ENCODE results near the gene GPR176. TPM values are rescaled to one million over a fixed set of nuclear protein-coding genes. Genes with fewer than 3 reads are reported as not detected.

The GPR176 gene
- total RNA-seq, 2 experiments from 2014 or later: 0.57 TPM; not detected in 1

DNA sequence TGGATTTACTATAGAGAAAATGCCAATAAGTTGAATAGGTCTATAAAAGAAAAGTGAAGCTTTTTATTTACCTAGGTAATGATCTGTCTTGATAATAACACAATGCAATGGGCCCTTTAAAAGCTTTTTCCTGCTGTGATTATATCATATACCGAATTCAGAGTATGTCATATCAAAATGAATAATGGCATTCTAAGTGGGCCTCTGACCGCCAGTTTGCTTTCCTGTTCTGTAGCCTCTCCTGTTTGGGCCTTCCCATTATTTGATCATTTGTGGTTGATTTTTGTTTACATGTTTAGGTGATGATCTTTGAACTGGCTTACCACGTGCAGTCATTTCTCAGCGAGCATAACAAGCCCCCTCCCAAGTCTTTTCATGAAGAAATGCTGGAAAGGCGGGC lies 28.8 kb upstream of the GPR176 start:
- H3K4me2 ChIP-seq (ENCODE audit: low read length): no peak overlapping the region
- DNase-seq (ENCODE audit: low spot score): no peak
- no peak for TF ChIP-seq EZH2phosphoT487 (IDR thresholded peaks at IDR 0.05; ENCODE audit: borderline replicate concordance, low read depth, low read length)
- TF ChIP-seq, protein P1, sequence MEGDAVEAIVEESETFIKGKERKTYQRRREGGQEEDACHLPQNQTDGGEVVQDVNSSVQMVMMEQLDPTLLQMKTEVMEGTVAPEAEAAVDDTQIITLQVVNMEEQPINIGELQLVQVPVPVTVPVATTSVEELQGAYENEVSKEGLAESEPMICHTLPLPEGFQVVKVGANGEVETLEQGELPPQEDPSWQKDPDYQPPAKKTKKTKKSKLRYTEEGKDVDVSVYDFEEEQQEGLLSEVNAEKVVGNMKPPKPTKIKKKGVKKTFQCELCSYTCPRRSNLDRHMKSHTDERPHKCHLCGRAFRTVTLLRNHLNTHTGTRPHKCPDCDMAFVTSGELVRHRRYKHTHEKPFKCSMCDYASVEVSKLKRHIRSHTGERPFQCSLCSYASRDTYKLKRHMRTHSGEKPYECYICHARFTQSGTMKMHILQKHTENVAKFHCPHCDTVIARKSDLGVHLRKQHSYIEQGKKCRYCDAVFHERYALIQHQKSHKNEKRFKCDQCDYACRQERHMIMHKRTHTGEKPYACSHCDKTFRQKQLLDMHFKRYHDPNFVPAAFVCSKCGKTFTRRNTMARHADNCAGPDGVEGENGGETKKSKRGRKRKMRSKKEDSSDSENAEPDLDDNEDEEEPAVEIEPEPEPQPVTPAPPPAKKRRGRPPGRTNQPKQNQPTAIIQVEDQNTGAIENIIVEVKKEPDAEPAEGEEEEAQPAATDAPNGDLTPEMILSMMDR (conservative IDR thresholded peaks at IDR 0.05; ENCODE audit: low read length): no peak
- no peaks in the 10 kb centered on the region for H3K36me3 ChIP-seq (ENCODE audit: insufficient read depth, low read length)
- no peaks in the 10 kb centered on the region for H3K9me3 ChIP-seq (ENCODE audit: low read length)
- ChIA-PET CTCF (ENCODE audit: unreplicated experiment) (no interaction called here), POLR2A (interaction anchor here (0.6 to 1.0 kb wide), 2 partner anchors 26 to 82 kb away, joined by 3 read pairs; no protein-coding TSS in a partner anchor)
- intact Hi-C loops (cut with micrococcal nuclease; ENCODE audit: unreplicated experiment): no loop called here
- no peak overlapping the region for H3K4me3 ChIP-seq (ENCODE audit: low read depth, low read length, poor library complexity, severe bottlenecking)
- no peaks in the 10 kb centered on the region for H3K79me2 ChIP-seq (ENCODE audit: insufficient read depth, low read depth, low read length)
- H4K20me1 ChIP-seq (ENCODE audit: insufficient read depth, low read length): no peaks in the 10 kb centered on the region
- no peak overlapping the region for H2AFZ ChIP-seq (ENCODE audit: low read length)
- H3K4me1 ChIP-seq (ENCODE audit: insufficient read depth, low read length, poor library complexity, severe bottlenecking): no peaks in the 10 kb centered on the region
- BruUV-seq (replicated peaks): no TSS peak
- H3K9me2 ChIP-seq (ENCODE audit: insufficient read depth, low read length): no peaks in the 10 kb centered on the region
- no peak overlapping the region for H3K27ac ChIP-seq (ENCODE audit: low read depth, low read length, poor library complexity, severe bottlenecking)

DNA sequence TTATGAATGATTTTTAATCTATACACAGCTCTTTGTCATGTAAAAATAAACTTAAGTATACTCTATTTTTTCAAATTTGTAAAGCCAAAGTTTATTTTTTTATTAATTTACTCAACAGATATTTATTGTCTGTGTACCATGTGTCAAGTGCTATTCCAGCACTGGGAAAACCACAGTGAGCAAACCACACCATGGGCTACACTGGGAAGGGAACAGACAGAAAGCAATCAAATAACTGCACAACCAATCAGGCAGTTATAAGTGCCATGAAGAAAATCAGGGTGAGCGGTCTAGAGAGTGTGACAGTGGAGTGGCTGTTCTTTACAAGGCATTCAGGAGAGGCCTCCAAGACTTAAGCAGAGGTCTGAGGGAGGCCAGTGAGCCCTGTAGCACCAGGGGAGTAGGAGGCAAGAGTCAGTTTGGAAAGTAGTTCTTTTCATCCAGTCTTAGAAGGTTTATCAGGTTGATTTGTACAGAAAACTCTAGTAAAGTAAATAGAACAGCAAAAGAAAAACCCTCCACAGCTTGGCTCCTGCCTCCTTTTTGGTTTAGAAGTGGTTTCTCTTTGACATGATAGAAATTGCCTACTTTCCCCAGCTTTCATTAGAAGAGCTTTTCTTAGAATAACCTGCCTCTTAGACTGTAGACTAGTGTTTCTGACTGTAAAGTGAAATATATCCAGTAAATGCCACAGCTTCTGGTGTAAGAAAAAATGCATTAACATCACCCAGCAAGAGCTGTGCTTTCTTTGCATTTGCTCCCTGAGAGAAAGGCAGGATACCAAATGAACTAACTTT lies 27.5 kb upstream of the GPR176 start:
- no peak for TF ChIP-seq EZH2phosphoT487 (IDR thresholded peaks at IDR 0.05; ENCODE audit: borderline replicate concordance, low read depth, low read length)
- TF ChIP-seq, protein P1 (conservative IDR thresholded peaks at IDR 0.05; ENCODE audit: low read length): no peak
- H3K9me2 ChIP-seq (ENCODE audit: insufficient read depth, low read length): no peaks in the 10 kb centered on the region
- intact Hi-C loops (cut with micrococcal nuclease; ENCODE audit: unreplicated experiment): no loop called here
- no peaks in the 10 kb centered on the region for H3K79me2 ChIP-seq (ENCODE audit: insufficient read depth, low read depth, low read length)
- H3K9me3 ChIP-seq (ENCODE audit: low read length): no peaks in the 10 kb centered on the region
- H3K4me3 ChIP-seq (ENCODE audit: low read depth, low read length, poor library complexity, severe bottlenecking): no peak overlapping the region
- no peak overlapping the region for H3K27ac ChIP-seq (ENCODE audit: low read depth, low read length, poor library complexity, severe bottlenecking)
- DNase-seq (ENCODE audit: low spot score): no peak
- CTCF ChIA-PET (ENCODE audit: unreplicated experiment): interaction anchor here (1.0 kb wide), 1 partner anchor 19 kb away, joined by 3 read pairs; no protein-coding TSS in a partner anchor
- no peaks in the 10 kb centered on the region for H3K4me1 ChIP-seq (ENCODE audit: insufficient read depth, low read length, poor library complexity, severe bottlenecking)
- POLR2A ChIA-PET: interaction anchor here (0.5 to 0.8 kb wide), 3 partner anchors 17 to 83 kb away, joined by 3 read pairs; no protein-coding TSS in a partner anchor
- H3K4me2 ChIP-seq (ENCODE audit: low read length): no peak overlapping the region
- BruUV-seq (replicated peaks): no TSS peak
- no peak overlapping the region for H2AFZ ChIP-seq (ENCODE audit: low read length)
- no peaks in the 10 kb centered on the region for H3K36me3 ChIP-seq (ENCODE audit: insufficient read depth, low read length)
- no peaks in the 10 kb centered on the region for H4K20me1 ChIP-seq (ENCODE audit: insufficient read depth, low read length)

DNA sequence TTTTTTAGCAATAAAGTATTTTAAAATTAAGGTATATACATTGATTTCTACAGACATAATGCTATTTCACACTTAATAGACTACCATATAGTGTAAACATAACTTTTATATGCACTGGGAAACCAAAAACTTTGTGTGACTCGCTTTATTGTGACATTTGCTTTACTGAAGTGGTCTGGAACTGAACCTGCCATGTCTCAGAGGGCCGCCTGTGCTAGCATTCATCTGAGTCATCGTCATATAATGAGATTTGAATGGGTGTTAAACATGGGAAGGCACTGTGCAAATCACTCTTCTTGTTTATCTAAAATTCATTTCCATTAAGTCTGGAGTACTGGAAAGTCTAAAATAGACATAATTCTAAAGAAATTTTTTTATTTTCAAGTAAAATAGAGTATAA lies 26.8 kb upstream of the GPR176 start:
- H3K9me2 ChIP-seq (ENCODE audit: insufficient read depth, low read length): no peaks in the 10 kb centered on the region
- no peaks in the 10 kb centered on the region for H3K36me3 ChIP-seq (ENCODE audit: insufficient read depth, low read length)
- H3K4me3 ChIP-seq (ENCODE audit: low read depth, low read length, poor library complexity, severe bottlenecking): no peak overlapping the region
- TF ChIP-seq, protein P1 (conservative IDR thresholded peaks at IDR 0.05; ENCODE audit: low read length): no peak
- no peak for TF ChIP-seq EZH2phosphoT487 (IDR thresholded peaks at IDR 0.05; ENCODE audit: borderline replicate concordance, low read depth, low read length)
- H4K20me1 ChIP-seq (ENCODE audit: insufficient read depth, low read length): no peaks in the 10 kb centered on the region
- H3K9me3 ChIP-seq (ENCODE audit: low read length): no peaks in the 10 kb centered on the region
- H2AFZ ChIP-seq (ENCODE audit: low read length): no peak overlapping the region
- no peak overlapping the region for H3K27ac ChIP-seq (ENCODE audit: low read depth, low read length, poor library complexity, severe bottlenecking)
- POLR2A ChIA-PET: interaction anchor here (0.8 kb wide), 1 partner anchor 17 kb away, joined by 3 read pairs; no protein-coding TSS in a partner anchor
- intact Hi-C loops (cut with micrococcal nuclease; ENCODE audit: unreplicated experiment): no loop called here
- DNase-seq (ENCODE audit: low spot score): no peak
- H3K79me2 ChIP-seq (ENCODE audit: insufficient read depth, low read depth, low read length): no peaks in the 10 kb centered on the region
- BruUV-seq (replicated peaks): no TSS peak
- no peak overlapping the region for H3K4me2 ChIP-seq (ENCODE audit: low read length)
- CTCF ChIA-PET (ENCODE audit: unreplicated experiment): no interaction called here
- no peaks in the 10 kb centered on the region for H3K4me1 ChIP-seq (ENCODE audit: insufficient read depth, low read length, poor library complexity, severe bottlenecking)

Measured in OCI-LY7 (cell line).